Measurements from ENCODE around the gene GUCY1B1. TPM values are rescaled to one million over a fixed set of nuclear protein-coding genes. Genes with fewer than 3 reads are reported as not detected.

GUCY1B1 gene
- 12.6 TPM for total RNA-seq
- long read RNA-seq, transcript GUCY1B1-201 (14 exons, 3,124 nt), result major isoform, 51 of 70 reads
- long read RNA-seq, partial matches to known transcripts, result 2 of 70 reads
- long read RNA-seq, other reads (novel, unspliced or antisense), result 12 of 70 reads

DNA sequence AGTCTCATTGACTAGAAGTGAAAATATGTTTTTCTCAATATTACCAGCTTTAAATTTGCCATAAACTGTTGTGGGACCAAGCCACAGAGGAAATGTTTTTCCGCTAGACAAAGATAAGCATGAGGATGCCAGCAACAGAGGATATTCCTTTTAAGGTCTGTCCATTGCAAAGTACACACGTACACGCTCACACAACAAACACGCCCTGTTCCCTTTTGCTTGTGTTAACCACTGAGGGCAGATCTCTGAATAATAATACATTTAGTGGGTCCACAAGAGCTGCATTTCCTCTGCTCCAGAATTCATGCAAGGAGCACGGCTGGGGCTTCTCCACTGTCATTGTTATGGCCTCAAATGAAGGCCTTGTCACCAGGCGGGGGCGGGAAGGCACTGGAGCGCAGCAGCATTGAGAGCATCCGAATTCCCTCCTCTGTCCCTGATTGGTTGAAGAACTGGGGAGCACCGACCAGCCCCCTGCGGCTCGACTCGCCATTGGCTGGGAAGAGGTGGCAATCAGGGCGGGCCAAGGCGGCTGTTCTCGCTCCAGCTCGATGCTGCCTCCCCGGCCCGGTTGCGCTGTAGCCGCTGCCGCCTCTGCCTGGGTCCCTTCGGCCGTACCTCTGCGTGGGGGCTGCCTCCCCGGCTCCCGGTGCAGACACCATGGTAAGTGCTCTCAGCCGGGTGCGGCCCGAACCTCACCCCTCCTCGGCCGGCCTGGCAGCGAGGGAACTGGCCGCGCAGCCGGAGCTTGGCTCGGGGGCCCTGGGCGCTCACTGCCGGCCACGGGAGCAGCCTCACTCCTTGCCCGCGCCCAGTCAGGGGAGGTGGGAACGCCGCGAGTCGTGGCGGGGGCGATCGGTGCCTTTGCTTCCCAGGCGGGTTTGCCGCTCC, at the start of gene GUCY1B1:
TSS of gene GUCY1B1 (plus strand) at position 541 of the 891 bp plus-strand sequence. CDS start at position 661, 120 bp downstream.
- Histone ChIP-seq H3K4me1 (peaks cover 33% of the 10 kb centered on the region), H3K27ac (replicated peaks) (peak within 1 kb of the TSS; percentile 95), H3K9me3 (replicated peaks) (no peaks in the 10 kb centered on the region), H3K4me3 (peak within 1 kb of the TSS; percentile 91), H3K27me3 (ENCODE audit: low read depth) (no peaks in the 10 kb centered on the region), H3K36me3 (no peaks in the 10 kb centered on the region)
- TF ChIP-seq, protein P1, sequence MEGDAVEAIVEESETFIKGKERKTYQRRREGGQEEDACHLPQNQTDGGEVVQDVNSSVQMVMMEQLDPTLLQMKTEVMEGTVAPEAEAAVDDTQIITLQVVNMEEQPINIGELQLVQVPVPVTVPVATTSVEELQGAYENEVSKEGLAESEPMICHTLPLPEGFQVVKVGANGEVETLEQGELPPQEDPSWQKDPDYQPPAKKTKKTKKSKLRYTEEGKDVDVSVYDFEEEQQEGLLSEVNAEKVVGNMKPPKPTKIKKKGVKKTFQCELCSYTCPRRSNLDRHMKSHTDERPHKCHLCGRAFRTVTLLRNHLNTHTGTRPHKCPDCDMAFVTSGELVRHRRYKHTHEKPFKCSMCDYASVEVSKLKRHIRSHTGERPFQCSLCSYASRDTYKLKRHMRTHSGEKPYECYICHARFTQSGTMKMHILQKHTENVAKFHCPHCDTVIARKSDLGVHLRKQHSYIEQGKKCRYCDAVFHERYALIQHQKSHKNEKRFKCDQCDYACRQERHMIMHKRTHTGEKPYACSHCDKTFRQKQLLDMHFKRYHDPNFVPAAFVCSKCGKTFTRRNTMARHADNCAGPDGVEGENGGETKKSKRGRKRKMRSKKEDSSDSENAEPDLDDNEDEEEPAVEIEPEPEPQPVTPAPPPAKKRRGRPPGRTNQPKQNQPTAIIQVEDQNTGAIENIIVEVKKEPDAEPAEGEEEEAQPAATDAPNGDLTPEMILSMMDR (IDR thresholded peaks at IDR 0.05; ENCODE audit: borderline replicate concordance), result peak; percentile 67
- DNase-seq, result peak; percentile 97
- intact Hi-C loops (cut with micrococcal nuclease), result no loop called here

DNA sequence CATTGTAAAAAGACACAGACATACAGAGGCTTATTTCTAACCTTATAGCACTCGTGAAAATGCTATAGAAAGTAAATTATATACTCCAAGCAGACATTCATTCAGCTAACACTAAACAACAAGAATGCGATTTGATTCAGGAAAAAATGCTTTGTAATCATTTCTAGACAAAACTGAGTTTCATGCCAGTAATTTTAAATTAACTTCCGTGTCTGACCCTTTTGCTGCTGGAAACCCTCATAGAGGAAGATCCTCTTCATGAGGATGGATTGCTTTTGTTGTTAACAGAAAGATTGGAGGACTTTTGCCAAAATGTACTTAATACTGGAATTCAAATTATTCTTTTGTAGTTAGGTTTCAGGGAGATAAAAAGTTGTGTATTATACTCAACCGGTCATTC, 48.9 kb upstream of the GUCY1B1 start:
- no peaks in the 10 kb centered on the region for H3K9me3 ChIP-seq (replicated peaks)
- peaks cover 19% of the 10 kb centered on the region for H3K36me3 ChIP-seq
- peaks cover 26% of the 10 kb centered on the region for H3K4me1 ChIP-seq
- TF ChIP-seq, protein P1 (IDR thresholded peaks at IDR 0.05; ENCODE audit: borderline replicate concordance), result no peak
- H3K27ac ChIP-seq (replicated peaks), result no peak overlapping the region
- intact Hi-C loops (cut with micrococcal nuclease), result no loop called here
- no peak overlapping the region for H3K4me3 ChIP-seq
- no peaks in the 10 kb centered on the region for H3K27me3 ChIP-seq (ENCODE audit: low read depth)
- no peak for DNase-seq

DNA sequence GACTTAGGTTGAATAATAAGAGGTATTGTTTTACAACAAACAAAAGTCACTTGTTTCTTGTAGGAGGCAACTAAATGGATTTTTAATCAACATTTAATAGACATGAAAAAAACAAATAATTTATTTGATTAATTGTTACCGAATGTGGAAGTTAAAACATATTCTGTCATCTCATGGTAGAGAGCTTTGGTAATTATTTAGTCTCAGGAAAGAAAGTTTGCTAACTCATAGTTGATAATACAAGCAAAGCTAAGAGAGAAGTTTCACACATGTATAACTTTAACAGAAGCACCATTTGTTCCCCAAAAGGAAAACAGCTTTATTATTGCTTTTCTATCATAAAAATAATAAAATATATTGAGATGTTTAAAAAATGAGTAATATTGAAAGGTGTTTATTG, 47.3 kb upstream of the GUCY1B1 start:
- no peaks in the 10 kb centered on the region for H3K27me3 ChIP-seq (ENCODE audit: low read depth)
- no peak overlapping the region for H3K27ac ChIP-seq (replicated peaks)
- TF ChIP-seq, protein P1 (IDR thresholded peaks at IDR 0.05; ENCODE audit: borderline replicate concordance), result no peak
- no peak for DNase-seq
- H3K4me3 ChIP-seq, result no peak overlapping the region
- H3K9me3 ChIP-seq (replicated peaks), result no peaks in the 10 kb centered on the region
- intact Hi-C loops (cut with micrococcal nuclease), result no loop called here
- peaks cover 10% of the 10 kb centered on the region for H3K4me1 ChIP-seq
- H3K36me3 ChIP-seq, result peaks cover 23% of the 10 kb centered on the region

DNA sequence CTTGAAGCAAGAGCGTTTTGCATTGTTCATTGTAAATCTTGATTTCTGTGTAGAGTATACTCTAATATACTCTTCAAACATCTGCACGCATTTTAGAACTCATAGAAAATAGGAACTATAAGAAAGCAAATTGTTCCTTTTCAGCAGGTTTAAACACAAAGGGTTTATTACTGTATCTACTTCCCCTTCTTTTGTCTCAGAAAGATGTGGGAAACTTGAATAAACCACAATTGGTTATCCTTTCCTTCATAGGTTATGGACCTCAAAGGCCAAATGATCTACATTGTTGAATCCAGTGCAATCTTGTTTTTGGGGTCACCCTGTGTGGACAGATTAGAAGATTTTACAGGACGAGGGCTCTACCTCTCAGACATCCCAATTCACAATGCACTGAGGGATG, 46.0 kb upstream of the GUCY1B1 start:
- no peak for DNase-seq
- Histone ChIP-seq H3K4me1 (no peaks in the 10 kb centered on the region), H3K27ac (replicated peaks) (no peak overlapping the region), H3K27me3 (ENCODE audit: low read depth) (no peaks in the 10 kb centered on the region), H3K9me3 (replicated peaks) (no peaks in the 10 kb centered on the region), H3K36me3 (peaks cover 33% of the 10 kb centered on the region), H3K4me3 (no peak overlapping the region)
- TF ChIP-seq, protein P1 (IDR thresholded peaks at IDR 0.05; ENCODE audit: borderline replicate concordance), result no peak
- intact Hi-C loops (cut with micrococcal nuclease), result no loop called here

DNA sequence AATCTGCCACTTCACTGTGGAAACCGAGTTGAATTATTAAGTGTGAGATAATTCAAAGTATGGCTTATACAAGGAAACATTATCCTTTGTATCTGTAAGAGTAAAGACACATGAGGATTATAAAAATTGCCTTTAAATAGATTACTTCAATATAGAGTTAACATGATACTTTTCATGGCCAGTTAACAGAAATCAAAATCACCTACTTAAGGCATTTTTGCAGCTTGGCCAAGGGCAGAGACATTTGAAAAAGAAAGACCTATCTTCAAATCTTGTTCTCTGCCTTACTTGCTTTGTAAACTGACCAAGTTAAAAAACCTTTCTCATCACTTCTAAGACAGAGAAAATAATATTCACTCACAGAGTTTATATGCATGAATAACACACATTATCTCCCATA, 44.9 kb upstream of the GUCY1B1 start:
- Histone ChIP-seq H3K27ac (replicated peaks) (no peak overlapping the region), H3K27me3 (ENCODE audit: low read depth) (no peaks in the 10 kb centered on the region), H3K36me3 (peaks cover 41% of the 10 kb centered on the region), H3K9me3 (replicated peaks) (no peaks in the 10 kb centered on the region), H3K4me3 (no peak overlapping the region), H3K4me1 (peaks cover under 1% of the 10 kb centered on the region)
- intact Hi-C loops (cut with micrococcal nuclease), result no loop called here
- TF ChIP-seq, protein P1 (IDR thresholded peaks at IDR 0.05; ENCODE audit: borderline replicate concordance), result no peak
- no peak for DNase-seq

Measured in left ventricle myocardium inferior (tissue), 1 donor.